Upper lobe of left lung (tissue), 4 donors: ENCODE results near the gene TM4SF20.

Source experiments
- CTCF ChIP-seq, 6 experiments: fragments of 450-650 bp in 4 of 6; fragments of 200-600 bp in 2 of 6; sonication (generic) in 2 of 6; IDR thresholded peaks; one replicate each; pipeline ENCODE4 v1.5.1; 2016 to 2019; ENCODE audit warnings: antibody characterized with exemption in 6 of 6
- POLR2A ChIP-seq, 4 donors: fragments of 450-650 bp; IDR thresholded peaks; one replicate each; pipeline ENCODE4 v1.5.1; 2016 to 2017; ENCODE audit warnings: antibody characterized with exemption in 4 of 4, mild to moderate bottlenecking in 2 of 4
- POLR2AphosphoS5 ChIP-seq, 2 donors: sonication (generic); formaldehyde crosslinking; IDR thresholded peaks; one replicate each; pipeline ENCODE4 v1.5.1; 2017; ENCODE audit warnings: antibody characterized with exemption in 2 of 2

GRCh38 chr2:227410191-227410590, 31.1 kb upstream of the TM4SF20 start:
- no peak for TF ChIP-seq CTCF (IDR thresholded peaks at IDR 0.05)
- TF ChIP-seq POLR2A (IDR thresholded peaks at IDR 0.05): no peak
- TF ChIP-seq POLR2AphosphoS5 (IDR thresholded peaks at IDR 0.05): no peak
